ENCODE results near the gene DVL2.

DNA sequence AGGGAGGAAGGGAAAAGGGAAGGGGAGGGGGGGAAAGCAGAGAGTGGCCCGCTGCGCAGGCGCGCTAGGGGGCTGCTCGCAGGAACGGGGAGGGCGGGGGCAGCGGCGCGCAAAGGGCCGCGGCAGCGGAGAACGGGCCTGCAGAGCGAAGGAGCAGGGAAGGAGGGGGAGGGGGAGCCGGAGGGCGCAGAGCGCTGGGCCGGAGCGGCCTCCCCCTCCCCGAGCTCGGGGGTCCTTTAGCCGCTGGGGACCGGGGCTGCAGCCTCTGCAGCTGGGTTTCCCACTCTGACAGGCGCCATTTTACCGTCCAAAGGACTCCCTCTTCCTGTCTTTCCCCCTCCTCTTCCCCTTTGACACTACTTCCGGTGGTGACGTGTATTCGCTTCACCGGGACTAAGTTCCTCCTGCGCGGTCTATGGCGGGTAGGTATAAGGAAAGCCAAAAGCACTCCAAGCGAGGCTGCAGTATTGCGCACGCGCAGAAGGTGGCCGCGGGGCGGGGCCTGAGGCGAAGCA is 17.4 kb upstream of the DVL2 start, which contains the start of gene CTDNEP1:
- TF ChIP-seq, protein P1, sequence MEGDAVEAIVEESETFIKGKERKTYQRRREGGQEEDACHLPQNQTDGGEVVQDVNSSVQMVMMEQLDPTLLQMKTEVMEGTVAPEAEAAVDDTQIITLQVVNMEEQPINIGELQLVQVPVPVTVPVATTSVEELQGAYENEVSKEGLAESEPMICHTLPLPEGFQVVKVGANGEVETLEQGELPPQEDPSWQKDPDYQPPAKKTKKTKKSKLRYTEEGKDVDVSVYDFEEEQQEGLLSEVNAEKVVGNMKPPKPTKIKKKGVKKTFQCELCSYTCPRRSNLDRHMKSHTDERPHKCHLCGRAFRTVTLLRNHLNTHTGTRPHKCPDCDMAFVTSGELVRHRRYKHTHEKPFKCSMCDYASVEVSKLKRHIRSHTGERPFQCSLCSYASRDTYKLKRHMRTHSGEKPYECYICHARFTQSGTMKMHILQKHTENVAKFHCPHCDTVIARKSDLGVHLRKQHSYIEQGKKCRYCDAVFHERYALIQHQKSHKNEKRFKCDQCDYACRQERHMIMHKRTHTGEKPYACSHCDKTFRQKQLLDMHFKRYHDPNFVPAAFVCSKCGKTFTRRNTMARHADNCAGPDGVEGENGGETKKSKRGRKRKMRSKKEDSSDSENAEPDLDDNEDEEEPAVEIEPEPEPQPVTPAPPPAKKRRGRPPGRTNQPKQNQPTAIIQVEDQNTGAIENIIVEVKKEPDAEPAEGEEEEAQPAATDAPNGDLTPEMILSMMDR (IDR thresholded peaks at IDR 0.05), result no peak
- TF ChIP-seq POLR2A (IDR thresholded peaks at IDR 0.05) (no peak), POLR2AphosphoS5 (IDR thresholded peaks at IDR 0.05) (peak in 2 of 3 donors; percentile 62 to 83), EP300 (IDR thresholded peaks at IDR 0.05) (no peak)

Measured in suprapubic skin (tissue), 4 donors.